GM12892 (cell line): ENCODE results near the gene CRIM1.

Source experiments
- POLR2A ChIP-seq: IDR thresholded peaks from 2 replicates; pipeline ENCODE4 v1.6.1; 2011; ENCODE audit warnings: low read depth, low read length, control low read depth
- POLR2AphosphoS5 ChIP-seq: IDR thresholded peaks from 2 replicates; pipeline ENCODE4 v1.6.1; 2011; ENCODE audit warnings: low read depth, low read length, control low read depth
- TAF1 ChIP-seq: IDR thresholded peaks from 2 replicates; pipeline ENCODE4 v1.6.1; 2011; ENCODE audit warnings: low read depth, mild to moderate bottlenecking, control low read depth, low read length, borderline replicate concordance

DNA sequence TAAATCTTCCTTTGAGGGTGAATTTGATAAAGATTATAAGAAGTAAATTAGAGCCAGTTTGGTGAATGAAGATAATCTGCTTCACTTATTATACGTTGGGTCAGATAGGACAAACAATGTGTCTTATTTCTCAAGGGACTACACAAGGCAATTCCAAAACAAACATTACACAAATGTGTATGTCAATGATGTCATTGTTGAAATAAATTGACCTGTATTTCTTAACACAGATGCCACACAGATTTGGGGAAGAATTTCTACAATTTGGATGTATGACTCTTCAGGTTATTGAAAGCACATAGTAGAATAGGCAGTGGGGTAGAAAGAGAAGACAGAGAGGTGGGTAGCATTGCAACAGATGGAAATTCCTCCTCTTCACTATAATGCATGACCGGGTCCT lies 6.9 kb upstream of the CRIM1 start:
- TF ChIP-seq POLR2AphosphoS5 (no peak), POLR2A (no peak), TAF1 (no peak)
